Fibroblast of pulmonary artery (primary cell): ENCODE measurements around the gene SENP3.

Experiments
- DNase-seq: peaks from one replicate; pipeline ENCODE4 v3.0.0-alpha.2; 2010; ENCODE audit warnings: low read depth
- H3K4me3 ChIP-seq: replicated peaks from 2 replicates; pipeline ENCODE4 v1.5.1; 2011; ENCODE audit warnings: low read depth, mild to moderate bottlenecking, control low read depth, low read length, moderate library complexity
- CTCF ChIP-seq: IDR thresholded peaks from 2 replicates; pipeline ENCODE4 v1.5.1; 2011; ENCODE audit warnings: mild to moderate bottlenecking, control low read depth, low read length, inconsistent platforms; ENCODE audit errors: missing control alignments

SENP3 gene

GRCh38 chr17:7555320-7555948 is 6.3 kb upstream of the SENP3 start:
- DNase-seq: no peak
- TF ChIP-seq CTCF: peak; percentile 14
- H3K4me3 ChIP-seq: no peak overlapping the region

- no peak for DNase-seq
- H3K4me3 ChIP-seq: no peak overlapping the region
- no peak for TF ChIP-seq CTCF
Observed at GRCh38 chr17:7556627-7557026, 5.1 kb upstream of the SENP3 start.

- DNase-seq: no peak
- no peak overlapping the region for H3K4me3 ChIP-seq
- TF ChIP-seq CTCF: no peak
Observed at GRCh38 chr17:7557147-7557764, 4.5 kb upstream of the SENP3 start.

- peak; percentile 93 for DNase-seq
- TF ChIP-seq CTCF: no peak
- H3K4me3 ChIP-seq: peak overlapping the region; percentile 24
Observed at GRCh38 chr17:7557775-7558543, 3.8 kb upstream of the SENP3 start.

GRCh38 chr17:7558544-7559319 is 3.0 kb upstream of the SENP3 start, which contains the start of gene TNFSF13:
TSS of gene TNFSF13 (plus strand) at chr17:7558750. CDS start at chr17:7559040, 290 bp downstream.
- H3K4me3 ChIP-seq: peak within 1 kb of the TSS; percentile 24
- no peak for DNase-seq
- no peak for TF ChIP-seq CTCF

GRCh38 chr17:7559320-7560171 is 2.2 kb upstream of the SENP3 start:
- DNase-seq: no peak
- TF ChIP-seq CTCF: no peak
- H3K4me3 ChIP-seq: no peak overlapping the region
